ENCODE results near the gene ZCCHC24. TPM values are rescaled to one million over a fixed set of nuclear protein-coding genes. Genes with fewer than 3 reads are reported as not detected.

The ZCCHC24 gene
- total and polyA plus RNA-seq, 2 donors (not counting 3 experiments of a cell fraction or from before 2014, with no cell fraction given): 5.2 to 8.4 TPM

DNA sequence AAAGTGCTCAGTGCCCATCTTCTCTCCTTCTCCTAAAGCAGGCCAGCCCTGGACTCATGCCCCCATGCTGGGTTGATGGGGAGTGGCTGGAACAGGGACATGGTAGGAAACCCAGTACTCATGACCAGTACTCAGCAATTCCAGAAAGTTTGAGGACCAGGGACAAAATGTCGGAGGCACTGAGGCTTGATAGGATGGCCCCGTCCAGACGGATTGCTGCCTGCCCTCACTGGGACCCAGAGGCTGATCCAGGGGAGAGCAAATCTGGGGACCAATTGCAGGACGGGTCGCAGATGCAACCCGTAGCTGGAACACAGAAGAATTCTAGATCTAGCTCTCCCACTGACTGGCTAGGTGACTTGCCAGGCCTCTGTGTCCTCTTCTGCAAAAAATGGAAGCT is 5.1 kb downstream of the ZCCHC24 start:
- Histone ChIP-seq H2AFZ (ENCODE audit: low read depth, low read length) (no peak overlapping the region), H3K4me1 (ENCODE audit: control insufficient read depth, extremely low read depth, insufficient read depth, low read length) (peaks cover 12% of the 10 kb centered on the region)
- POLR2A ChIA-PET: interaction anchor here (0.6 kb wide), 1 partner anchor 54 kb away, joined by 3 read pairs; no protein-coding TSS in a partner anchor

More for the DNA sequence above, 5.1 kb downstream of the ZCCHC24 start:
- Histone ChIP-seq H3K9ac (replicated peaks; ENCODE audit: extremely low read depth, insufficient read depth, low read length) (no peak overlapping the region), H3K4me2 (ENCODE audit: insufficient read depth, low read length) (no peak overlapping the region), H3K9me1 (replicated peaks; ENCODE audit: control insufficient read depth, extremely low read depth, insufficient read depth, low read length) (no peaks in the 10 kb centered on the region), H3K27ac (ENCODE audit: insufficient read depth, low read depth, low read length) (no peak overlapping the region), H3K27me3 (ENCODE audit: control insufficient read depth in 2 of 2, insufficient read depth in 2 of 2, low read length in 2 of 2) (no peaks in the 10 kb centered on the region), H3K4me3 (replicated peaks in 1 of 3; ENCODE audit: insufficient read depth in 1 of 3, low read depth in 1 of 3, low read length in 3 of 3) (no peak overlapping the region), H3K36me3 (ENCODE audit: control insufficient read depth in 2 of 2, extremely low read depth in 1 of 2, insufficient read depth in 2 of 2, low read length in 2 of 2) (no peaks in the 10 kb centered on the region), H4K20me1 (replicated peaks; ENCODE audit: control insufficient read depth, extremely low read depth, insufficient read depth, low read length) (no peaks in the 10 kb centered on the region), H3K79me2 (ENCODE audit: control insufficient read depth, insufficient read depth, low read length) (no peaks in the 10 kb centered on the region), H3K9me3 (replicated peaks; ENCODE audit: control insufficient read depth, insufficient read depth, low read length) (no peaks in the 10 kb centered on the region)
- FAIRE-seq: no peak
- TF ChIP-seq MYC (IDR thresholded peaks at IDR 0.05; ENCODE audit: low read depth, low read length): no peak
- TF ChIP-seq, protein P1, sequence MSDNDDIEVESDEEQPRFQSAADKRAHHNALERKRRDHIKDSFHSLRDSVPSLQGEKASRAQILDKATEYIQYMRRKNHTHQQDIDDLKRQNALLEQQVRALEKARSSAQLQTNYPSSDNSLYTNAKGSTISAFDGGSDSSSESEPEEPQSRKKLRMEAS (IDR thresholded peaks at IDR 0.05; ENCODE audit: insufficient read depth, insufficient read length): no peak
- no peak for TF ChIP-seq GATA2 (IDR thresholded peaks at IDR 0.05; ENCODE audit: insufficient read depth, insufficient read length, low read depth, low read length)
- no peak for TF ChIP-seq EZH2 (IDR thresholded peaks at IDR 0.05; ENCODE audit: borderline replicate concordance, low read depth, low read length, severe bottlenecking)
- TF ChIP-seq JUN (IDR thresholded peaks at IDR 0.05; ENCODE audit: borderline replicate concordance, insufficient read depth, insufficient read length, low read depth): no peak
- TF ChIP-seq FOS (IDR thresholded peaks at IDR 0.05; ENCODE audit: borderline replicate concordance, insufficient read depth, low read length): no peak
- TF ChIP-seq POLR2A (IDR thresholded peaks at IDR 0.05; ENCODE audit: low read depth, low read length): no peak
- TF ChIP-seq POLR2AphosphoS5 (IDR thresholded peaks at IDR 0.05; ENCODE audit: insufficient read depth, low read depth, low read length): no peak
- TF ChIP-seq, protein P2, sequence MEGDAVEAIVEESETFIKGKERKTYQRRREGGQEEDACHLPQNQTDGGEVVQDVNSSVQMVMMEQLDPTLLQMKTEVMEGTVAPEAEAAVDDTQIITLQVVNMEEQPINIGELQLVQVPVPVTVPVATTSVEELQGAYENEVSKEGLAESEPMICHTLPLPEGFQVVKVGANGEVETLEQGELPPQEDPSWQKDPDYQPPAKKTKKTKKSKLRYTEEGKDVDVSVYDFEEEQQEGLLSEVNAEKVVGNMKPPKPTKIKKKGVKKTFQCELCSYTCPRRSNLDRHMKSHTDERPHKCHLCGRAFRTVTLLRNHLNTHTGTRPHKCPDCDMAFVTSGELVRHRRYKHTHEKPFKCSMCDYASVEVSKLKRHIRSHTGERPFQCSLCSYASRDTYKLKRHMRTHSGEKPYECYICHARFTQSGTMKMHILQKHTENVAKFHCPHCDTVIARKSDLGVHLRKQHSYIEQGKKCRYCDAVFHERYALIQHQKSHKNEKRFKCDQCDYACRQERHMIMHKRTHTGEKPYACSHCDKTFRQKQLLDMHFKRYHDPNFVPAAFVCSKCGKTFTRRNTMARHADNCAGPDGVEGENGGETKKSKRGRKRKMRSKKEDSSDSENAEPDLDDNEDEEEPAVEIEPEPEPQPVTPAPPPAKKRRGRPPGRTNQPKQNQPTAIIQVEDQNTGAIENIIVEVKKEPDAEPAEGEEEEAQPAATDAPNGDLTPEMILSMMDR (IDR thresholded peaks at IDR 0.05; ENCODE audit: extremely low read depth in 1 of 2, insufficient read depth in 1 of 2, low read depth in 1 of 2, low read length in 2 of 2): no peak
- dilution Hi-C loops (cut with MboI; ENCODE audit: extremely low pct_ligation_motif_present, low sequenced_read_pairs): no loop called here
- BruUV-seq (replicated peaks): no TSS peak
- CTCF ChIA-PET: interaction anchor here (1.6 to 3.3 kb wide), 3 partner anchors 28 to 66 kb away, joined by 6 to 11 read pairs (median 8); no protein-coding TSS in a partner anchor
- intact Hi-C loops (cut with micrococcal nuclease): no loop called here
- no peak for DNase-seq (ENCODE audit: low read depth, low spot score)

All from endothelial cell of umbilical vein (primary cell).